Fibroblast of lung (primary cell): ENCODE data around the gene CARMIL1. TPM values are rescaled to one million over a fixed set of nuclear protein-coding genes. Genes with fewer than 3 reads are reported as not detected.

Experiments used
- DNase-seq, 2 donors: peaks; one replicate each; pipeline versions ENCODE4 v3.0.0 to v3.0.0-alpha.2; 2010; ENCODE audit warnings: low read depth in 2 of 2
- H2AFZ ChIP-seq: 2 replicates; pipeline ENCODE4 v1.5.1; 2012; ENCODE audit warnings: low read length, control low read depth, inconsistent platforms
- H3K27ac ChIP-seq: 2 replicates; pipeline ENCODE4 v1.5.1; 2011; ENCODE audit warnings: low read length, control low read depth; ENCODE audit not compliant: insufficient read depth
- H3K27me3 ChIP-seq: 2 replicates; pipeline ENCODE4 v1.5.1; 2011; ENCODE audit warnings: mild to moderate bottlenecking, low read length; ENCODE audit not compliant: control insufficient read depth, insufficient read depth
- H3K36me3 ChIP-seq: 2 replicates; pipeline ENCODE4 v1.5.1; 2011; ENCODE audit warnings: low read length; ENCODE audit not compliant: control insufficient read depth, insufficient read depth
- H3K4me1 ChIP-seq: 2 replicates; pipeline ENCODE4 v1.5.1; 2011; ENCODE audit warnings: low read length; ENCODE audit not compliant: control insufficient read depth, insufficient read depth; ENCODE audit errors: extremely low read depth
- H3K4me2 ChIP-seq: 2 replicates; pipeline ENCODE4 v1.5.1; 2011; ENCODE audit warnings: low read length, control low read depth; ENCODE audit not compliant: insufficient read depth; ENCODE audit errors: extremely low read depth
- H3K4me3 ChIP-seq, 4 experiments: fragments of 200-600 bp in 1 of 4; sonication (generic) in 1 of 4; replicated peaks in 1 of 4; 2 replicates each; pipeline ENCODE4 v1.5.1; 2011 to 2016; ENCODE audit warnings: low read length in 4 of 4, low read depth in 3 of 4, mild to moderate bottlenecking in 3 of 4, control low read depth in 2 of 4, inconsistent platforms in 1 of 4, mixed read lengths in 1 of 4; ENCODE audit not compliant: insufficient read depth in 1 of 4; ENCODE audit errors: control extremely low read depth in 1 of 4
- H3K79me2 ChIP-seq: 2 replicates; pipeline ENCODE4 v1.5.1; 2012; ENCODE audit warnings: mild to moderate bottlenecking, low read length, inconsistent platforms; ENCODE audit not compliant: control insufficient read depth, insufficient read depth
- H3K9ac ChIP-seq: 2 replicates; pipeline ENCODE4 v1.5.1; 2011; ENCODE audit warnings: mild to moderate bottlenecking, low read length, control low read depth; ENCODE audit not compliant: insufficient read depth
- H3K9me3 ChIP-seq: 2 replicates; pipeline ENCODE4 v1.5.1; 2012; ENCODE audit warnings: low read depth, low read length; ENCODE audit not compliant: control insufficient read depth, insufficient read depth
- H4K20me1 ChIP-seq: 2 replicates; pipeline ENCODE4 v1.5.1; 2011; ENCODE audit warnings: low read length; ENCODE audit not compliant: control insufficient read depth, insufficient read depth; ENCODE audit errors: extremely low read depth
- EZH2 ChIP-seq: IDR thresholded peaks from 2 replicates; pipeline ENCODE4 v1.5.1; 2012; ENCODE audit warnings: low read length, control low read depth, mild to moderate bottlenecking; ENCODE audit errors: missing control alignments
- polyA plus RNA-seq, 2 donors: library from polyadenylated mRNA; depleted of rRNA in 1 of 2; stranded (reverse) in 1 of 2; unstranded in 1 of 2; fragments of >200 nt; gene quantifications; 2 replicates each; pipeline ENCODE4 v1.2.1, GENCODE V29; 2011 to 2012; ENCODE audit warnings: missing spikeins in 1 of 2
- total RNA-seq: library from RNA; depleted of rRNA; stranded (reverse); fragments of >200 nt; gene quantifications from 2 replicates; pipeline ENCODE4 v1.2.1, GENCODE V29; 2014
- TF ChIP-seq, protein P1 (sequence below), 2 donors: IDR thresholded peaks in 1 of 2; conservative IDR thresholded peaks in 1 of 2; 1 replicate in 1 of 2; 2 replicates in 1 of 2; pipeline ENCODE4 v1.5.1; 2011 to 2012; ENCODE audit warnings: low read length in 2 of 2, control low read depth in 1 of 2, inconsistent platforms in 1 of 2, low read depth in 1 of 2, mild to moderate bottlenecking in 1 of 2

The CARMIL1 gene
- total and polyA plus RNA-seq, 2 donors (not counting 1 experiment from before 2014, with no cell fraction given): 10.2 to 12.5 TPM

DNA sequence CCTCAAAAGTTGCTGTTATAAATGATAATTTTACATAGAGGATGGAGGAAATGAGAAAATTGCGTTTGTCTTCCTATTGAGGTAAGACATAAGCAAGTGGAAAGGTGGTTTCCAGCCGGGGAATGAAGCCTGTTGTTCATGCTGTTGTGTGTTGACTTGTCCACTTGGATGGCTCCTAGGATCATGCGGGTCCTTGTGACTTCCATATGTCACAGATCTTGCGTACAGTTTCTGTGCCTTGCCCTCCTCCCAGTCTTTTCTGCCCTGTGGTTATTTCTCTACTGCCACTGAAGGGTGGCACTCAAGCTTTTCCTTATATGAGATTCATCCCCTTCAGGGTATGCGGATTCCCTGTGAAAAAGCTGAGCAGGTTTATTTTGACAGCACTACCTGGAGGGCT lies 116.6 kb downstream of the CARMIL1 start:
- H2AFZ ChIP-seq: no peak overlapping the region

DNA sequence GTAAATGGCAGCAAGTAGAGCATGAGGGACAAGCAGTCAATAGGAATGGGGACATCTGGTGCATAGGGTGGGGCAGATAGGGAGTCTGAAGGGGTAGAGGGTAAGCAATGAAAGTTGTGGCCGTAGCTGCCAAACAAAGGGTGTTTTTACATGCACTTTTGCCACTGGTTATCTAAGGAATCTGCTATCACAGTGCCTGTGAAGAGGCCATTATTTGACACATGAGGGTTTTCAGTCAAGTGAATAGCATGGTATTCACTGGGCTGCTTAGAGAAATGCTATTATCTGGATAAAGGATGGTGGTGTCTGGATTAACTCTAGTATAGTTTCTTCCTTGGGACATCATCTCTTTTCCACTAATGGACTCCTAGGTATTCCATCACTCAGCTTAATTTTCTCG lies 118.2 kb downstream of the CARMIL1 start:
- no peak for DNase-seq
- no peak for TF ChIP-seq EZH2
- TF ChIP-seq, protein P1, sequence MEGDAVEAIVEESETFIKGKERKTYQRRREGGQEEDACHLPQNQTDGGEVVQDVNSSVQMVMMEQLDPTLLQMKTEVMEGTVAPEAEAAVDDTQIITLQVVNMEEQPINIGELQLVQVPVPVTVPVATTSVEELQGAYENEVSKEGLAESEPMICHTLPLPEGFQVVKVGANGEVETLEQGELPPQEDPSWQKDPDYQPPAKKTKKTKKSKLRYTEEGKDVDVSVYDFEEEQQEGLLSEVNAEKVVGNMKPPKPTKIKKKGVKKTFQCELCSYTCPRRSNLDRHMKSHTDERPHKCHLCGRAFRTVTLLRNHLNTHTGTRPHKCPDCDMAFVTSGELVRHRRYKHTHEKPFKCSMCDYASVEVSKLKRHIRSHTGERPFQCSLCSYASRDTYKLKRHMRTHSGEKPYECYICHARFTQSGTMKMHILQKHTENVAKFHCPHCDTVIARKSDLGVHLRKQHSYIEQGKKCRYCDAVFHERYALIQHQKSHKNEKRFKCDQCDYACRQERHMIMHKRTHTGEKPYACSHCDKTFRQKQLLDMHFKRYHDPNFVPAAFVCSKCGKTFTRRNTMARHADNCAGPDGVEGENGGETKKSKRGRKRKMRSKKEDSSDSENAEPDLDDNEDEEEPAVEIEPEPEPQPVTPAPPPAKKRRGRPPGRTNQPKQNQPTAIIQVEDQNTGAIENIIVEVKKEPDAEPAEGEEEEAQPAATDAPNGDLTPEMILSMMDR (conservative IDR thresholded peaks at IDR 0.05 in 1 of 2, IDR thresholded peaks at IDR 0.05 in 1 of 2; ENCODE audit: low read depth in 1 of 2, low read length in 2 of 2): no peak
- H4K20me1 ChIP-seq: no peaks in the 10 kb centered on the region
- H3K27ac ChIP-seq: no peak overlapping the region
- H3K9ac ChIP-seq: no peak overlapping the region
- no peak overlapping the region for H3K4me3 ChIP-seq
- H3K36me3 ChIP-seq: no peaks in the 10 kb centered on the region
- no peaks in the 10 kb centered on the region for H3K9me3 ChIP-seq
- H3K27me3 ChIP-seq: no peaks in the 10 kb centered on the region
- no peak overlapping the region for H2AFZ ChIP-seq
- no peaks in the 10 kb centered on the region for H3K4me1 ChIP-seq
- no peaks in the 10 kb centered on the region for H3K79me2 ChIP-seq
- H3K4me2 ChIP-seq: no peak overlapping the region

More for the DNA sequence above, 116.6 kb downstream of the CARMIL1 start:
- Histone ChIP-seq H3K9ac (no peak overlapping the region), H3K9me3 (no peaks in the 10 kb centered on the region), H3K4me2 (no peak overlapping the region), H3K27me3 (no peaks in the 10 kb centered on the region), H4K20me1 (no peaks in the 10 kb centered on the region), H3K4me1 (no peaks in the 10 kb centered on the region), H3K27ac (no peak overlapping the region), H3K79me2 (no peaks in the 10 kb centered on the region), H3K36me3 (no peaks in the 10 kb centered on the region), H3K4me3 (no peak overlapping the region)
- TF ChIP-seq, protein P1 (conservative IDR thresholded peaks at IDR 0.05 in 1 of 2, IDR thresholded peaks at IDR 0.05 in 1 of 2; ENCODE audit: low read depth in 1 of 2, low read length in 2 of 2): no peak
- no peak for TF ChIP-seq EZH2
- no peak for DNase-seq

DNA sequence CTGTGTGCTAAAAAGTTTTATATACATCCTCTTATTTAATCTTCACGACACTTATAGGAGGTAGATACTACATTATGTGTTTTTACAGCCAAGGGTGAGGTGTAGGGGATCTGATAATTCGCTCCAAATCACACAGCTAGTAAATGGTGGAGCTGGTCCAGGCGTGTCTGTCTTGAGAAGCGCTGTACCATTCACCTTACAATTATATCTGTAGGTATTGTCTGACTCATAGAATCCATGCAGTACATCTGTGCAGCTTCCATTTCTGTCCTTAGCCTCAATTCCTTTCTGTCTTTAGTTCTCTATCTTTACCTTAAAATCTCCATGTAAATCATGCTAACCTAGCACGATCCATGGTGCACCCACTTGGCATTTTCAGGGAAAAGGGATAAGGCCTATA lies 120.7 kb downstream of the CARMIL1 start:
- Histone ChIP-seq H3K36me3 (no peaks in the 10 kb centered on the region), H3K4me2 (no peak overlapping the region), H3K79me2 (no peaks in the 10 kb centered on the region), H2AFZ (no peak overlapping the region), H3K4me1 (no peaks in the 10 kb centered on the region), H3K9ac (no peak overlapping the region), H3K27ac (no peak overlapping the region), H3K4me3 (no peak overlapping the region), H3K9me3 (no peaks in the 10 kb centered on the region), H4K20me1 (no peaks in the 10 kb centered on the region), H3K27me3 (no peaks in the 10 kb centered on the region)
- no peak for DNase-seq
- TF ChIP-seq, protein P1 (conservative IDR thresholded peaks at IDR 0.05 in 1 of 2, IDR thresholded peaks at IDR 0.05 in 1 of 2; ENCODE audit: low read depth in 1 of 2, low read length in 2 of 2): no peak
